Amygdala (tissue), 56 donors: ENCODE results near the gene SLU7.

ENCODE experiments used
- DNase-seq, 56 donors: peaks; one replicate each; lab custom pipeline; 2025; lab: John Stamatoyannopoulos, UW

Gene SLU7

GRCh38 chr5:160418561-160419457 lies at the start of gene SLU7:
Gene SLU7, minus strand, starts transcription at chr5:160419081. Its CDS starts 3,787 bp downstream, at chr5:160415294.
- DNase-seq: peak in 55 of 56 donors; percentile 59 to 94 (median 81)

- no peak for DNase-seq
Observed at GRCh38 chr5:160468363-160468975, 49.6 kb upstream of the SLU7 start.

- peak in 38 of 56 donors; percentile 1 to 52 (median 12) for DNase-seq
Observed at GRCh38 chr5:160467555-160468362, 48.9 kb upstream of the SLU7 start.

GRCh38 chr5:160466889-160467554 lies 48.1 kb upstream of the SLU7 start:
- no peak for DNase-seq

GRCh38 chr5:160466116-160466515 lies 47.2 kb upstream of the SLU7 start:
- no peak for DNase-seq

- DNase-seq: no peak
Observed at GRCh38 chr5:160464466-160464797, 45.6 kb upstream of the SLU7 start.

- no peak for DNase-seq
Observed at GRCh38 chr5:160463740-160464465, 45.0 kb upstream of the SLU7 start.

GRCh38 chr5:160463227-160463626 lies 44.3 kb upstream of the SLU7 start:
- no peak for DNase-seq

GRCh38 chr5:160462167-160462566 lies 43.3 kb upstream of the SLU7 start:
- DNase-seq: no peak

- no peak for DNase-seq
Observed at GRCh38 chr5:160461378-160461777, 42.5 kb upstream of the SLU7 start.

- DNase-seq: no peak
Observed at GRCh38 chr5:160460377-160461049, 41.6 kb upstream of the SLU7 start.

- no peak for DNase-seq
Observed at GRCh38 chr5:160458806-160459800, 40.2 kb upstream of the SLU7 start.

- no peak for DNase-seq
Observed at GRCh38 chr5:160457252-160457651, 38.4 kb upstream of the SLU7 start.

GRCh38 chr5:160456480-160457177 lies 37.7 kb upstream of the SLU7 start:
- DNase-seq: no peak

GRCh38 chr5:160455600-160455999 lies 36.7 kb upstream of the SLU7 start:
- DNase-seq: no peak

- no peak for DNase-seq
Observed at GRCh38 chr5:160453751-160454150, 34.9 kb upstream of the SLU7 start.

GRCh38 chr5:160452795-160453194 lies 33.9 kb upstream of the SLU7 start:
- no peak for DNase-seq
